GM21447 (cell line): Measurements from ENCODE around the gene KCNE4.
"Not testable (repeated sequence)": the region's sequence is repeated elsewhere in the genome, so short reads cannot be mapped to it uniquely, and the experiment has no call there.

ENCODE experiments used
- ATAC-seq: cut with Tn5 transposase; IDR thresholded peaks from one replicate; pipeline ENCODE4 v1.9.1; 2021; ENCODE audit not compliant: unreplicated experiment

Gene KCNE4

GRCh38 chr2:223056701-223057418 is 4.9 kb downstream of the KCNE4 start:
- no peak for ATAC-seq

- ATAC-seq = no peak
Observed at GRCh38 chr2:223057569-223057968, 5.6 kb downstream of the KCNE4 start.

- no peak for ATAC-seq
Observed at GRCh38 chr2:223058952-223059716, 7.1 kb downstream of the KCNE4 start.

- ATAC-seq = no peak
Observed at GRCh38 chr2:223060201-223060825, 8.3 kb downstream of the KCNE4 start.

GRCh38 chr2:223062396-223062795 is 10.4 kb downstream of the KCNE4 start:
- no peak for ATAC-seq

GRCh38 chr2:223065107-223065506 is 13.1 kb downstream of the KCNE4 start:
- no peak for ATAC-seq

GRCh38 chr2:223066721-223067120 is 14.7 kb downstream of the KCNE4 start:
- no peak for ATAC-seq

- no peak for ATAC-seq
Observed at GRCh38 chr2:223068071-223068470, 16.1 kb downstream of the KCNE4 start.

GRCh38 chr2:223069465-223069864 is 17.5 kb downstream of the KCNE4 start:
- no peak for ATAC-seq

- no peak for ATAC-seq
Observed at GRCh38 chr2:223069988-223070387, 18.0 kb downstream of the KCNE4 start.

GRCh38 chr2:223071139-223071538 is 19.1 kb downstream of the KCNE4 start:
- no peak for ATAC-seq

- no peak for ATAC-seq
Observed at GRCh38 chr2:223072826-223073225, 20.8 kb downstream of the KCNE4 start.

GRCh38 chr2:223075301-223076270 is 23.6 kb downstream of the KCNE4 start:
- ATAC-seq = peak; percentile 75

- ATAC-seq = no peak
Observed at GRCh38 chr2:223076573-223076972, 24.6 kb downstream of the KCNE4 start.

GRCh38 chr2:223078482-223078881 is 26.5 kb downstream of the KCNE4 start:
- ATAC-seq = no peak

- no peak for ATAC-seq
Observed at GRCh38 chr2:223079378-223079777, 27.4 kb downstream of the KCNE4 start.

- ATAC-seq = no peak
Observed at GRCh38 chr2:223079925-223080324, 27.9 kb downstream of the KCNE4 start.

GRCh38 chr2:223080790-223081360 is 28.9 kb downstream of the KCNE4 start:
- ATAC-seq = not testable (repeated sequence)

GRCh38 chr2:223081789-223082188 is 29.8 kb downstream of the KCNE4 start:
- ATAC-seq = no peak

- no peak for ATAC-seq
Observed at GRCh38 chr2:223082706-223083105, 30.7 kb downstream of the KCNE4 start.
